ENCODE results near the gene EMILIN3.

EMILIN3 gene

GRCh38 chr20:41364236-41364855 lies 2.3 kb downstream of the EMILIN3 start:
- no peak for DNase-seq (ENCODE audit: low read depth in 2 of 2)

- no peak for DNase-seq (ENCODE audit: low read depth in 2 of 2)
Observed at GRCh38 chr20:41363601-41364000, 3.0 kb downstream of the EMILIN3 start.

GRCh38 chr20:41362748-41363140 lies 3.9 kb downstream of the EMILIN3 start:
- DNase-seq (ENCODE audit: low read depth in 2 of 2), result no peak

- no peak for DNase-seq (ENCODE audit: low read depth in 2 of 2)
Observed at GRCh38 chr20:41361757-41362747, 4.6 kb downstream of the EMILIN3 start.

GRCh38 chr20:41360831-41361756 lies 5.5 kb downstream of the EMILIN3 start:
- DNase-seq (ENCODE audit: low read depth in 2 of 2), result no peak

- DNase-seq (ENCODE audit: low read depth in 2 of 2), result no peak
Observed at GRCh38 chr20:41359541-41360011, 7.0 kb downstream of the EMILIN3 start.

GRCh38 chr20:41358717-41359116 lies 7.9 kb downstream of the EMILIN3 start:
- DNase-seq (ENCODE audit: low read depth in 2 of 2), result no peak

GRCh38 chr20:41358230-41358629 lies 8.4 kb downstream of the EMILIN3 start:
- DNase-seq (ENCODE audit: low read depth in 2 of 2), result no peak

GRCh38 chr20:41357424-41358163 lies 9.0 kb downstream of the EMILIN3 start:
- DNase-seq (ENCODE audit: low read depth in 2 of 2), result no peak

GRCh38 chr20:41356951-41357350 lies 9.7 kb downstream of the EMILIN3 start:
- no peak for DNase-seq (ENCODE audit: low read depth in 2 of 2)

GRCh38 chr20:41355598-41356203 lies 10.9 kb downstream of the EMILIN3 start:
- DNase-seq (ENCODE audit: low read depth in 2 of 2), result no peak

GRCh38 chr20:41355192-41355591 lies 11.4 kb downstream of the EMILIN3 start:
- no peak for DNase-seq (ENCODE audit: low read depth in 2 of 2)

- no peak for DNase-seq (ENCODE audit: low read depth in 2 of 2)
Observed at GRCh38 chr20:41353530-41353929, 13.1 kb downstream of the EMILIN3 start.

GRCh38 chr20:41352666-41353065 lies 14.0 kb downstream of the EMILIN3 start:
- no peak for DNase-seq (ENCODE audit: low read depth in 2 of 2)

GRCh38 chr20:41352106-41352505 lies 14.5 kb downstream of the EMILIN3 start:
- DNase-seq (ENCODE audit: low read depth in 2 of 2), result no peak

GRCh38 chr20:41350408-41350962 lies 16.1 kb downstream of the EMILIN3 start:
- no peak for DNase-seq (ENCODE audit: low read depth in 2 of 2)

GRCh38 chr20:41349943-41350342 lies 16.7 kb downstream of the EMILIN3 start:
- DNase-seq (ENCODE audit: low read depth in 2 of 2), result no peak

- no peak for DNase-seq (ENCODE audit: low read depth in 2 of 2)
Observed at GRCh38 chr20:41349266-41349665, 17.4 kb downstream of the EMILIN3 start.

- DNase-seq (ENCODE audit: low read depth in 2 of 2), result no peak
Observed at GRCh38 chr20:41348430-41349172, 18.0 kb downstream of the EMILIN3 start.
